Esophagus muscularis mucosa (tissue), 4 donors: ENCODE measurements around the gene FNIP2. TPM values are rescaled to one million over a fixed set of nuclear protein-coding genes. Genes with fewer than 3 reads are reported as not detected.

ENCODE experiments used
- DNase-seq: peaks from one replicate; pipeline ENCODE4 v3.0.0-alpha.2; 2017; ENCODE audit errors: extremely low spot score
- H3K27ac ChIP-seq, 4 donors: fragments of 200-600 bp; sonication (generic); replicated peaks in 1 of 4; 1 replicate in 3 of 4; 2 replicates in 1 of 4; pipeline ENCODE4 v1.5.1; 2016 to 2019; ENCODE audit warnings: mild to moderate bottlenecking in 1 of 4
- H3K27me3 ChIP-seq, 4 donors: fragments of 200-600 bp; sonication (generic); one replicate each; pipeline versions ENCODE4 v1.5.1 to v1.6.0; 2016 to 2019
- H3K36me3 ChIP-seq, 4 donors: fragments of 200-600 bp; sonication (generic); one replicate each; pipeline ENCODE4 v1.5.1; 2016 to 2019
- H3K4me1 ChIP-seq, 4 donors: fragments of 200-600 bp; sonication (generic); one replicate each; pipeline ENCODE4 v1.5.1; 2016 to 2019
- H3K4me3 ChIP-seq, 4 donors: fragments of 200-600 bp; sonication (generic); 1 replicate in 2 of 4; 2 replicates in 2 of 4; pipeline ENCODE4 v1.5.1; 2016 to 2019; ENCODE audit warnings: mild to moderate bottlenecking in 4 of 4, moderate library complexity in 1 of 4
- H3K9me3 ChIP-seq, 4 donors: fragments of 200-600 bp; sonication (generic); 1 replicate in 3 of 4; 2 replicates in 1 of 4; pipeline ENCODE4 v1.5.1; 2016 to 2019
- CTCF ChIP-seq, 3 experiments: fragments of 200-600 bp in 2 of 3; fragments of 450-650 bp in 1 of 3; sonication (generic) in 2 of 3; IDR thresholded peaks; one replicate each; pipeline ENCODE4 v1.5.1; 2017 to 2019; ENCODE audit warnings: antibody characterized with exemption in 3 of 3, mild to moderate bottlenecking in 2 of 3, moderate library complexity in 1 of 3
- EP300 ChIP-seq: sonication (generic); formaldehyde crosslinking; IDR thresholded peaks from one replicate; pipeline ENCODE4 v1.6.1; 2017; ENCODE audit warnings: antibody characterized with exemption
- POLR2A ChIP-seq: fragments of 450-650 bp; IDR thresholded peaks from one replicate; pipeline ENCODE4 v1.6.1; 2017; ENCODE audit warnings: antibody characterized with exemption, moderate library complexity, mild to moderate bottlenecking, low read depth
- POLR2AphosphoS5 ChIP-seq, 2 donors: sonication (generic); formaldehyde crosslinking; IDR thresholded peaks; one replicate each; pipeline ENCODE4 v1.6.1; 2017; ENCODE audit warnings: antibody characterized with exemption in 2 of 2
- WGBS: methylation state at CpG from one replicate; pipeline ENCODE4 v1.1.5; 2018; 5-methylcytosine and 5-hydroxymethylcytosine counted together
- intact Hi-C: fragments of 100-400 bp; cut with DNase I; formaldehyde crosslinking; loops from one replicate; pipeline ENCODE4 v1.15.1; 2023
- total RNA-seq, 4 donors: library from RNA; depleted of rRNA; stranded (reverse); fragments of >200 nt; gene quantifications; one replicate each; pipeline versions ENCODE4 v1.1.0 to v1.2.1, GENCODE V29; 2016

Gene FNIP2
- total RNA-seq, 4 donors from 2014 or later: 80.0 to 97.7 (median 87.4) TPM

GRCh38 chr4:158760866-158761265, 8.0 kb upstream of the FNIP2 start:
- DNase-seq: no peak
- H3K4me3 ChIP-seq: no peak overlapping the region
- H3K9me3 ChIP-seq: no peaks in the 10 kb centered on the region
- H3K36me3 ChIP-seq: no peaks in the 10 kb centered on the region
- intact Hi-C loops: no loop called here
- no peaks in the 10 kb centered on the region for H3K4me1 ChIP-seq
- H3K27me3 ChIP-seq: no peaks in the 10 kb centered on the region
- 86% methylated on average over 4 of the region's 4 CpGs for WGBS
- H3K27ac ChIP-seq: no peak overlapping the region
- TF ChIP-seq EP300 (no peak), CTCF (IDR thresholded peaks at IDR 0.05) (no peak), POLR2AphosphoS5 (IDR thresholded peaks at IDR 0.05) (no peak), POLR2A (no peak)

- 78% methylated on average over 4 of the region's 4 CpGs for WGBS
- H3K36me3 ChIP-seq: no peaks in the 10 kb centered on the region
Observed at GRCh38 chr4:158762553-158762952, 6.3 kb upstream of the FNIP2 start.

DNA sequence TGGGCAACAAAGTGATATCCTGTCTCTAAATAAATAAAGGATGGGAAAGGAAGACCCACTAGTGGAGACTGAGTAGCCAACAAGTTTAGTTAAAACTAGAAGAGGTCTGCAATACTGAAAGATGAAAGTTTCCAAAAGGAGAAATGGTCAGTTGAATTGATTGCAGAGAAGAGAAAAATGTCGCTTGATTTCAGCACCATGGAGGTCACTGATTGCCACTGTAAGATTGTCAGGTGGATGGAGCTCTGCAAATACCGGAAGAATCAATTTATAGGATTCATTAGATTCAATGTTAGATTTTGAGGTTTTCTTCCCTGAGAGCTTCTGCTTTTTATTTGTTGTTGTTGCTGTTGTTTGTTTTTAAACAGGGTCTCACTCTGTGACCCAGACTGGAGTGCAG, 5.4 kb upstream of the FNIP2 start:
- intact Hi-C loops: no loop called here
- Histone ChIP-seq H3K27me3 (no peaks in the 10 kb centered on the region), H3K4me3 (no peak overlapping the region), H3K9me3 (no peaks in the 10 kb centered on the region), H3K4me1 (peaks cover 0 to 20% (median 20%) of the 10 kb centered on the region in 4 donors), H3K27ac (no peak overlapping the region), H3K36me3 (no peaks in the 10 kb centered on the region)
- 47% methylated on average over 2 of the region's 2 CpGs for WGBS
- no peak for DNase-seq
- TF ChIP-seq POLR2A (no peak), CTCF (IDR thresholded peaks at IDR 0.05) (no peak), POLR2AphosphoS5 (IDR thresholded peaks at IDR 0.05) (no peak)

More at GRCh38 chr4:158762553-158762952, 6.3 kb upstream of the FNIP2 start:
- TF ChIP-seq POLR2A: no peak
- intact Hi-C loops: no loop called here
- no peak overlapping the region for H3K27ac ChIP-seq
- H3K4me1 ChIP-seq: peaks cover 0 to 11% (median 11%) of the 10 kb centered on the region in 4 donors
- no peak overlapping the region for H3K4me3 ChIP-seq
- no peaks in the 10 kb centered on the region for H3K27me3 ChIP-seq
- H3K9me3 ChIP-seq: no peaks in the 10 kb centered on the region
- DNase-seq: no peak

DNA sequence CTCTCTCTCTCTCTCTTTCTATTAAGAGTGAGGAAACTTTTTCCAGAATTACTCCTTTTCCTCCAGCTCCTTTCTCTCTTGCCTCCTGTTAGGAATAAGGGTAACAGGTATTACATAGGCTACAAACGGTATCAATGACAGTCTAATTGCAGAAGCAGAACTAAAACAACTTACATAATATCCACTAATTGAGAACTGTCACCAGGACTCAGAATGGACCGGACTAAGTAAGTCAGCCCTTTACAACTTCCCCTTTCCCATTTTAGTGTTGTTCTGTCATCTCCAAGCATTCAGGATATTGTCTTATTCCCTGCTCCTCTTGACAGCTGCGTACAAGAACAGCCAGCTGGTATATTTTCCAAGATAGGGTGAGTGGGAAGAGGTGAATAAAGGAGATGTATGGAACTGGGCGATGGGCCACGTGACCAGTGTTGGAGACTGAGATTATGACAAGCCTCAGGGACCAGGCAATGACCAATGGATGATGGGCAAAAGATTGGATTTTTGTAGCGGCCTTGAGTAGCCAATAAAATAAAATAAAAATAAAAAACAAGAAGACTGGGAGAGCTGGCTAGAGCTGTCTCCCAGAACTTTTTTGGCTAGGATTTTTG, 2.3 kb upstream of the FNIP2 start:
- no peak for DNase-seq
- Histone ChIP-seq H3K4me1 (peaks cover 16 to 40% (median 38%) of the 10 kb centered on the region in 4 donors), H3K27me3 (no peaks in the 10 kb centered on the region), H3K9me3 (no peaks in the 10 kb centered on the region), H3K36me3 (no peaks in the 10 kb centered on the region), H3K27ac (peak overlapping the region; percentile 21 to 94 (median 91)), H3K4me3 (no peak overlapping the region)
- TF ChIP-seq CTCF (IDR thresholded peaks at IDR 0.05): no peak
- no peak for TF ChIP-seq EP300
- no peak for TF ChIP-seq POLR2AphosphoS5 (IDR thresholded peaks at IDR 0.05)
- TF ChIP-seq POLR2A: no peak
- intact Hi-C loops: loop anchor here (5.0 kb wide), 3 partner anchors 44 to 94 kb away; partner anchors contain the start of genes C4orf46, ETFDH and PPID
- 83% methylated on average over 6 of the region's 6 CpGs for WGBS

GRCh38 chr4:158767451-158767850, 1.4 kb upstream of the FNIP2 start:
- Histone ChIP-seq H3K4me3 (no peak overlapping the region), H3K36me3 (no peaks in the 10 kb centered on the region), H3K27me3 (no peaks in the 10 kb centered on the region), H3K9me3 (no peaks in the 10 kb centered on the region), H3K4me1 (peaks cover 21 to 49% (median 48%) of the 10 kb centered on the region in 4 donors), H3K27ac (peak overlapping the region; percentile 88 to 94 (median 92))
- WGBS: 35% methylated on average over 2 of the region's 2 CpGs
- no peak for DNase-seq
- TF ChIP-seq CTCF (IDR thresholded peaks at IDR 0.05) (no peak), POLR2A (no peak), EP300 (no peak), POLR2AphosphoS5 (IDR thresholded peaks at IDR 0.05) (no peak)
- intact Hi-C loops: loop anchor here (5.0 kb wide), 3 partner anchors 45 to 95 kb away; partner anchors contain the start of genes C4orf46, ETFDH and PPID
